Measurements from ENCODE around the gene PHLDB3.
A peak's percentile ranks its signal among the peaks of the same experiment; 100 is the strongest.
"Not testable (repeated sequence)": the region's sequence is repeated elsewhere in the genome, so short reads cannot be mapped to it uniquely, and the experiment has no call there.

The PHLDB3 gene

GRCh38 chr19:43518051-43518450 is 13.5 kb upstream of the PHLDB3 start:
- H3K27me3 ChIP-seq (ENCODE audit: insufficient read depth, low read length, poor library complexity): no peaks in the 10 kb centered on the region
- no peak overlapping the region for H3K27ac ChIP-seq (ENCODE audit: low read depth, low read length)
- no peak overlapping the region for H4K8ac ChIP-seq (ENCODE audit: low read depth, low read length)
- H3K79me1 ChIP-seq (ENCODE audit: low read length): no peaks in the 10 kb centered on the region
- no peak for DNase-seq
- no CpG with 5 or more reads among the region's 4 CpGs for WGBS (ENCODE audit: extremely low coverage, insufficient coverage, low lambda C conversion rate)
- H4K5ac ChIP-seq (ENCODE audit: low read length): no peak overlapping the region
- no peak overlapping the region for H3K56ac ChIP-seq (ENCODE audit: low read length)
- H3K4ac ChIP-seq (ENCODE audit: low read depth, low read length): no peak overlapping the region
- H3K9ac ChIP-seq (ENCODE audit: low read length): no peak overlapping the region
- H3K4me3 ChIP-seq (ENCODE audit: low read length): no peak overlapping the region
- no peak overlapping the region for H2AK5ac ChIP-seq (ENCODE audit: low read length)
- H2BK5ac ChIP-seq (ENCODE audit: low read length): no peak overlapping the region
- H3K79me2 ChIP-seq (ENCODE audit: control insufficient read depth, insufficient read depth, low read length): no peaks in the 10 kb centered on the region
- no peaks in the 10 kb centered on the region for H3K36me3 ChIP-seq (ENCODE audit: control insufficient read depth, insufficient read depth, low read length)
- H3K4me1 ChIP-seq (ENCODE audit: control insufficient read depth, low read depth, low read length): no peaks in the 10 kb centered on the region
- no peak overlapping the region for H3K4me2 ChIP-seq (ENCODE audit: low read length)
- H3K23ac ChIP-seq (ENCODE audit: low read length): no peak overlapping the region
- no peak overlapping the region for H2BK15ac ChIP-seq (replicated peaks; ENCODE audit: low read depth)
- H2BK120ac ChIP-seq (ENCODE audit: low read depth, low read length): no peak overlapping the region
- no peak overlapping the region for H3K18ac ChIP-seq (ENCODE audit: low read length)

- H3K56ac ChIP-seq (ENCODE audit: low read length); H2BK15ac ChIP-seq (replicated peaks; ENCODE audit: low read depth); H3K23ac ChIP-seq (ENCODE audit: low read length); H2BK5ac ChIP-seq (ENCODE audit: low read length); H3K18ac ChIP-seq (ENCODE audit: low read length); H3K4me3 ChIP-seq (ENCODE audit: low read length); H3K9ac ChIP-seq (ENCODE audit: low read length); H3K79me1 ChIP-seq (ENCODE audit: low read length); H3K4ac ChIP-seq (ENCODE audit: low read depth, low read length); H2AK5ac ChIP-seq (ENCODE audit: low read length); H3K36me3 ChIP-seq (ENCODE audit: control insufficient read depth, insufficient read depth, low read length); DNase-seq; H3K27ac ChIP-seq (ENCODE audit: low read depth, low read length); H2BK120ac ChIP-seq (ENCODE audit: low read depth, low read length); H3K79me2 ChIP-seq (ENCODE audit: control insufficient read depth, insufficient read depth, low read length); H3K4me1 ChIP-seq (ENCODE audit: control insufficient read depth, low read depth, low read length); H3K27me3 ChIP-seq (ENCODE audit: insufficient read depth, low read length, poor library complexity); H3K4me2 ChIP-seq (ENCODE audit: low read length); H4K8ac ChIP-seq (ENCODE audit: low read depth, low read length); H4K5ac ChIP-seq (ENCODE audit: low read length): not testable (repeated sequence)
Measured at GRCh38 chr19:43512399-43512798, 7.9 kb upstream of the PHLDB3 start.

- H3K9ac ChIP-seq (ENCODE audit: low read length): no peak overlapping the region
- H3K79me1 ChIP-seq (ENCODE audit: low read length): no peaks in the 10 kb centered on the region
- WGBS (ENCODE audit: extremely low coverage, insufficient coverage, low lambda C conversion rate): no CpG with 5 or more reads among the region's 5 CpGs
- no peak overlapping the region for H2BK5ac ChIP-seq (ENCODE audit: low read length)
- no peak overlapping the region for H3K56ac ChIP-seq (ENCODE audit: low read length)
- no peak overlapping the region for H3K18ac ChIP-seq (ENCODE audit: low read length)
- H2BK120ac ChIP-seq (ENCODE audit: low read depth, low read length): no peak overlapping the region
- H3K4me2 ChIP-seq (ENCODE audit: low read length): no peak overlapping the region
- no peak overlapping the region for H3K4ac ChIP-seq (ENCODE audit: low read depth, low read length)
- H4K8ac ChIP-seq (ENCODE audit: low read depth, low read length): no peak overlapping the region
- no peaks in the 10 kb centered on the region for H3K36me3 ChIP-seq (ENCODE audit: control insufficient read depth, insufficient read depth, low read length)
- DNase-seq: no peak
- no peak overlapping the region for H3K23ac ChIP-seq (ENCODE audit: low read length)
- H3K4me3 ChIP-seq (ENCODE audit: low read length): no peak overlapping the region
- no peak overlapping the region for H4K5ac ChIP-seq (ENCODE audit: low read length)
- H2BK15ac ChIP-seq (replicated peaks; ENCODE audit: low read depth): no peak overlapping the region
- H3K4me1 ChIP-seq (ENCODE audit: control insufficient read depth, low read depth, low read length): no peaks in the 10 kb centered on the region
- H3K79me2 ChIP-seq (ENCODE audit: control insufficient read depth, insufficient read depth, low read length): no peaks in the 10 kb centered on the region
- no peak overlapping the region for H3K27ac ChIP-seq (ENCODE audit: low read depth, low read length)
- no peaks in the 10 kb centered on the region for H3K27me3 ChIP-seq (ENCODE audit: insufficient read depth, low read length, poor library complexity)
- H2AK5ac ChIP-seq (ENCODE audit: low read length): no peak overlapping the region
Measured at GRCh38 chr19:43511324-43511723, 6.8 kb upstream of the PHLDB3 start.

- no peak overlapping the region for H4K8ac ChIP-seq (ENCODE audit: low read depth, low read length)
- no peaks in the 10 kb centered on the region for H3K4me1 ChIP-seq (ENCODE audit: control insufficient read depth, low read depth, low read length)
- no peaks in the 10 kb centered on the region for H3K79me1 ChIP-seq (ENCODE audit: low read length)
- no peak overlapping the region for H3K18ac ChIP-seq (ENCODE audit: low read length)
- H3K79me2 ChIP-seq (ENCODE audit: control insufficient read depth, insufficient read depth, low read length): no peaks in the 10 kb centered on the region
- no peak for DNase-seq
- no peak overlapping the region for H2AK5ac ChIP-seq (ENCODE audit: low read length)
- H3K56ac ChIP-seq (ENCODE audit: low read length): no peak overlapping the region
- H3K9ac ChIP-seq (ENCODE audit: low read length): no peak overlapping the region
- H2BK120ac ChIP-seq (ENCODE audit: low read depth, low read length): no peak overlapping the region
- WGBS (ENCODE audit: extremely low coverage, insufficient coverage, low lambda C conversion rate): no CpG with 5 or more reads among the region's 9 CpGs
- no peak overlapping the region for H3K4ac ChIP-seq (ENCODE audit: low read depth, low read length)
- no peak overlapping the region for H2BK15ac ChIP-seq (replicated peaks; ENCODE audit: low read depth)
- H4K5ac ChIP-seq (ENCODE audit: low read length): no peak overlapping the region
- no peak overlapping the region for H3K4me2 ChIP-seq (ENCODE audit: low read length)
- no peak overlapping the region for H3K27ac ChIP-seq (ENCODE audit: low read depth, low read length)
- H3K23ac ChIP-seq (ENCODE audit: low read length): no peak overlapping the region
- no peaks in the 10 kb centered on the region for H3K36me3 ChIP-seq (ENCODE audit: control insufficient read depth, insufficient read depth, low read length)
- no peak overlapping the region for H3K4me3 ChIP-seq (ENCODE audit: low read length)
- no peaks in the 10 kb centered on the region for H3K27me3 ChIP-seq (ENCODE audit: insufficient read depth, low read length, poor library complexity)
- no peak overlapping the region for H2BK5ac ChIP-seq (ENCODE audit: low read length)
Measured at GRCh38 chr19:43510713-43511112, 6.2 kb upstream of the PHLDB3 start.

- no peak overlapping the region for H2BK5ac ChIP-seq (ENCODE audit: low read length)
- no peak overlapping the region for H4K8ac ChIP-seq (ENCODE audit: low read depth, low read length)
- no peak overlapping the region for H3K23ac ChIP-seq (ENCODE audit: low read length)
- H3K27me3 ChIP-seq (ENCODE audit: insufficient read depth, low read length, poor library complexity): peaks cover 2% of the 10 kb centered on the region
- no peak overlapping the region for H3K4ac ChIP-seq (ENCODE audit: low read depth, low read length)
- no peak overlapping the region for H3K4me2 ChIP-seq (ENCODE audit: low read length)
- H3K18ac ChIP-seq (ENCODE audit: low read length): no peak overlapping the region
- H4K5ac ChIP-seq (ENCODE audit: low read length): no peak overlapping the region
- WGBS (ENCODE audit: extremely low coverage, insufficient coverage, low lambda C conversion rate): no CpG with 5 or more reads among the region's 2 CpGs
- no peak overlapping the region for H3K4me3 ChIP-seq (ENCODE audit: low read length)
- H3K9ac ChIP-seq (ENCODE audit: low read length): no peak overlapping the region
- H3K56ac ChIP-seq (ENCODE audit: low read length): no peak overlapping the region
- no peak overlapping the region for H2AK5ac ChIP-seq (ENCODE audit: low read length)
- H3K36me3 ChIP-seq (ENCODE audit: control insufficient read depth, insufficient read depth, low read length): no peaks in the 10 kb centered on the region
- H2BK120ac ChIP-seq (ENCODE audit: low read depth, low read length): no peak overlapping the region
- no peak overlapping the region for H3K27ac ChIP-seq (ENCODE audit: low read depth, low read length)
- H3K79me1 ChIP-seq (ENCODE audit: low read length): no peaks in the 10 kb centered on the region
- no peak overlapping the region for H2BK15ac ChIP-seq (replicated peaks; ENCODE audit: low read depth)
- H3K79me2 ChIP-seq (ENCODE audit: control insufficient read depth, insufficient read depth, low read length): no peaks in the 10 kb centered on the region
- DNase-seq: peak; percentile 20
- H3K4me1 ChIP-seq (ENCODE audit: control insufficient read depth, low read depth, low read length): no peaks in the 10 kb centered on the region
Measured at GRCh38 chr19:43507880-43508279, 3.3 kb upstream of the PHLDB3 start.

- Histone ChIP-seq H3K23ac (ENCODE audit: low read length) (no peak overlapping the region), H4K5ac (ENCODE audit: low read length) (no peak overlapping the region), H3K18ac (ENCODE audit: low read length) (no peak overlapping the region), H2BK120ac (ENCODE audit: low read depth, low read length) (no peak overlapping the region), H3K4me3 (ENCODE audit: low read length) (no peak overlapping the region), H2BK15ac (replicated peaks; ENCODE audit: low read depth) (no peak overlapping the region), H3K56ac (ENCODE audit: low read length) (no peak overlapping the region), H3K36me3 (ENCODE audit: control insufficient read depth, insufficient read depth, low read length) (no peaks in the 10 kb centered on the region), H3K27me3 (ENCODE audit: insufficient read depth, low read length, poor library complexity) (peaks cover 4% of the 10 kb centered on the region), H2BK5ac (ENCODE audit: low read length) (no peak overlapping the region), H3K27ac (ENCODE audit: low read depth, low read length) (no peak overlapping the region), H4K8ac (ENCODE audit: low read depth, low read length) (no peak overlapping the region), H3K9ac (ENCODE audit: low read length) (no peak overlapping the region), H2AK5ac (ENCODE audit: low read length) (no peak overlapping the region), H3K79me2 (ENCODE audit: control insufficient read depth, insufficient read depth, low read length) (no peaks in the 10 kb centered on the region), H3K79me1 (ENCODE audit: low read length) (no peaks in the 10 kb centered on the region), H3K4ac (ENCODE audit: low read depth, low read length) (no peak overlapping the region), H3K4me2 (ENCODE audit: low read length) (no peak overlapping the region), H3K4me1 (ENCODE audit: control insufficient read depth, low read depth, low read length) (peaks cover 2% of the 10 kb centered on the region)
- no peak for DNase-seq
- WGBS (ENCODE audit: extremely low coverage, insufficient coverage, low lambda C conversion rate): no CpG with 5 or more reads among the region's 5 CpGs
Measured at GRCh38 chr19:43506629-43507028, 2.1 kb upstream of the PHLDB3 start.

Data from mesendoderm (in vitro differentiated cells).